H1 (cell line): ENCODE data around the gene ATR. TPM values are rescaled to one million over a fixed set of nuclear protein-coding genes. Genes with fewer than 3 reads are reported as not detected.

Source experiments
- BACH1 ChIP-seq: IDR thresholded peaks from 2 replicates; pipeline ENCODE4 v1.6.1; 2012; ENCODE audit warnings: low read length, improper control_type of control experiment
- polyA plus RNA-seq, 7 experiments: library from polyadenylated mRNA; depleted of rRNA in 3 of 7; stranded (reverse) in 5 of 7; unstranded in 2 of 7; fragments of >200 nt in 5 of 7; fragments of 200-250 nt in 2 of 7; gene quantifications; 1 replicate in 5 of 7; 2 replicates in 1 of 7; 4 replicates in 1 of 7; pipeline versions ENCODE4 v1.2.1 to v1.2.3, GENCODE V29; 2011 to 2013; ENCODE audit warnings: missing spikeins in 2 of 7, mixed read lengths in 2 of 7
- total RNA-seq: library from RNA; stranded (reverse); fragmentation: NEBNext Ultra II Directional; extraction: Animal tissue kit (Norgen Biotek cat#: 25700); gene quantifications from 2 replicates; pipeline ENCODE4 v1.2.1, GENCODE V29; 2021

The ATR gene
- total and polyA plus RNA-seq, 2 of the 8 experiments (the other 6 are each of a cell fraction or from before 2014, with no cell fraction given), result 8.4 to 23.2 TPM

DNA sequence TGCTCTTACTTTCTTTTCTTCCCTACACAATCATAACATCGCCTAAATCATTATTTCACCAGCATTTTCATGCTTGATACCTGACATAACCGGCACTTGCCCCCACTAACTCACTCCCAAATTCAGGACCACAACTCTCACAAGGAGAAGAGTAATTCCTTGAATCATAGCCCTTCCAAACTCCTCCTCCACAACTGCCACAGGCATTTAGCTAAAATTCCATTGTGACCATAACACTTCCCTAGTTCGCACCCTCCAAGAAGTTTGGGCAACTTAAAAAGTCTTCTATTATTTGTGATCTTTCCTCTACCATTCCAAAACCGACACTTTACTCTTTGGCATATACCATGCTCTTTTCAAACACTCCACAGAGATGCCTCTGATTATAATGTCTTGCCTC lies 71.3 kb downstream of the ATR start (continued):
- TF ChIP-seq BACH1, result no peak
